Stimulated activated CD4-positive, alpha-beta T cell treated with anti-CD3 and anti-CD28 coated beads, Interleukin-4, amount 100 ng/mL, for 24 hours (primary cell): ENCODE results near the gene SAMD4A.
A peak's percentile ranks its signal among the peaks of the same experiment; 100 is the strongest.

Experiments
- DNase-seq: peaks from one replicate; pipeline ENCODE4 v3.0.0-alpha.2; 2020

The SAMD4A gene

GRCh38 chr14:54567224-54567638 lies 303 bp downstream of the SAMD4A start:
- no peak for DNase-seq

- peak; percentile 36 for DNase-seq
Measured at GRCh38 chr14:54567639-54568561, 972 bp downstream of the SAMD4A start.

GRCh38 chr14:54568821-54569595 lies 2.1 kb downstream of the SAMD4A start:
- no peak for DNase-seq

GRCh38 chr14:54570047-54570446 lies 3.1 kb downstream of the SAMD4A start:
- DNase-seq, result no peak

- DNase-seq, result no peak
Measured at GRCh38 chr14:54570631-54571415, 3.9 kb downstream of the SAMD4A start.

GRCh38 chr14:54572316-54572715 lies 5.4 kb downstream of the SAMD4A start:
- DNase-seq, result no peak

- no peak for DNase-seq
Measured at GRCh38 chr14:54574528-54574927, 7.6 kb downstream of the SAMD4A start.

GRCh38 chr14:54577494-54577893 lies 10.6 kb downstream of the SAMD4A start:
- no peak for DNase-seq

GRCh38 chr14:54577977-54578376 lies 11.0 kb downstream of the SAMD4A start:
- DNase-seq, result no peak

GRCh38 chr14:54579621-54580020 lies 12.7 kb downstream of the SAMD4A start:
- no peak for DNase-seq

GRCh38 chr14:54580933-54581332 lies 14.0 kb downstream of the SAMD4A start:
- DNase-seq, result no peak

- no peak for DNase-seq
Measured at GRCh38 chr14:54582334-54582733, 15.4 kb downstream of the SAMD4A start.

- no peak for DNase-seq
Measured at GRCh38 chr14:54584097-54584496, 17.2 kb downstream of the SAMD4A start.

- no peak for DNase-seq
Measured at GRCh38 chr14:54585214-54585613, 18.3 kb downstream of the SAMD4A start.

GRCh38 chr14:54589076-54589475 lies 22.1 kb downstream of the SAMD4A start:
- no peak for DNase-seq

GRCh38 chr14:54589843-54590242 lies 22.9 kb downstream of the SAMD4A start:
- DNase-seq, result no peak

- no peak for DNase-seq
Measured at GRCh38 chr14:54590481-54590880, 23.6 kb downstream of the SAMD4A start.

GRCh38 chr14:54591461-54591860 lies 24.5 kb downstream of the SAMD4A start:
- DNase-seq, result no peak

GRCh38 chr14:54591866-54592265 lies 24.9 kb downstream of the SAMD4A start:
- DNase-seq, result no peak

- DNase-seq, result no peak
Measured at GRCh38 chr14:54593860-54594259, 26.9 kb downstream of the SAMD4A start.

GRCh38 chr14:54594537-54594936 lies 27.6 kb downstream of the SAMD4A start:
- no peak for DNase-seq

GRCh38 chr14:54597795-54598443 lies 31.0 kb downstream of the SAMD4A start:
- no peak for DNase-seq
